HCT116 (cell line): ENCODE measurements around the gene HHAT. TPM values are rescaled to one million over a fixed set of nuclear protein-coding genes. Genes with fewer than 3 reads are reported as not detected.

ENCODE experiments used
- ATAC-seq: fragments of 200-7000 bp; cut with Tn5 transposase; 2 replicates; pipeline ENCODE4 v1.9.1; 2020; ENCODE audit warnings: mild to moderate bottlenecking, moderate library complexity
- BruUV-seq: library from RNA; stranded (reverse); fragments of 400-500 nt; replicated peaks from 2 replicates; lab custom pipeline; 2021; lab: Mats Ljungman, UMichigan
- CTCF ChIA-PET: fragments of 300-600 bp; sonication (Branson Sonifier 250); formaldehyde crosslinking; loops from one replicate; lab custom pipeline; 2021; ENCODE audit warnings: antibody characterized with exemption; lab: Charles Lee
- POLR2A ChIA-PET: fragments of 300-600, 350-600 bp; sonication (Branson Sonifier 250); formaldehyde crosslinking; loops from one replicate; lab custom pipeline; 2021; ENCODE audit warnings: antibody characterized with exemption; lab: Charles Lee
- RAD21 ChIA-PET, 2 experiments: fragments of 300-600 bp; sonication (Branson Sonifier 250); formaldehyde crosslinking; loops; one replicate each; lab custom pipeline; 2023; ENCODE audit warnings: low total read pairs in 2 of 2; ENCODE audit not compliant: uncharacterized antibody in 2 of 2, unreplicated experiment in 2 of 2, low non-redundant PET in 1 of 2; lab: Charles Lee
- DNase-seq: peaks from one replicate; pipeline ENCODE4 v3.0.0-alpha.2; 2010; ENCODE audit warnings: low read depth, low spot score
- H2AFZ ChIP-seq: fragments of 200-600 bp; shearing (Covaris generic), sonication (generic); 2 replicates; pipeline ENCODE4 v1.6.1; 2017; ENCODE audit warnings: low read depth, mixed run types, mixed read lengths, antibody characterized with exemption, low read length; ENCODE audit not compliant: poor library complexity, severe bottlenecking
- H3K27ac ChIP-seq: 2 replicates; pipeline ENCODE4 v1.5.1; 2012; ENCODE audit warnings: low read depth, low read length
- H3K27me3 ChIP-seq: fragments of 200-600 bp; sonication (generic); 2 replicates; pipeline ENCODE4 v1.6.1; 2016; ENCODE audit warnings: mixed run types, low read length, mixed read lengths; ENCODE audit not compliant: insufficient read depth
- H3K36me3 ChIP-seq, 2 experiments: fragments of 200-500 bp in 1 of 2; fragments of 200-600 bp in 1 of 2; sonication (Bioruptor generic) in 1 of 2; sonication (generic) in 1 of 2; 2 replicates each; pipeline versions ENCODE4 v1.5.1 to v1.6.1; 2014 to 2016; ENCODE audit warnings: low read length in 2 of 2, inconsistent platforms in 1 of 2, mixed read lengths in 1 of 2, mixed run types in 1 of 2; ENCODE audit not compliant: insufficient read depth in 2 of 2, control insufficient read depth in 1 of 2
- H3K4me1 ChIP-seq, 2 experiments: fragments of 200-600 bp in 1 of 2; sonication (generic) in 1 of 2; 2 replicates each; pipeline versions ENCODE4 v1.5.1 to v1.6.1; 2012 to 2017; ENCODE audit warnings: low read length in 2 of 2, inconsistent platforms in 1 of 2, mild to moderate bottlenecking in 1 of 2, mixed read lengths in 1 of 2, mixed run types in 1 of 2, moderate library complexity in 1 of 2; ENCODE audit not compliant: insufficient read depth in 2 of 2, control insufficient read depth in 1 of 2
- H3K4me2 ChIP-seq: fragments of 200-600 bp; sonication (generic); 2 replicates; pipeline ENCODE4 v1.6.1; 2017; ENCODE audit warnings: mixed run types, low read length, mixed read lengths
- H3K4me3 ChIP-seq, 2 experiments: fragments of 200-600 bp in 1 of 2; sonication (generic) in 1 of 2; replicated peaks in 1 of 2; 2 replicates each; pipeline ENCODE4 v1.5.1; 2011 to 2016; ENCODE audit warnings: low read length in 2 of 2, control low read depth in 1 of 2, low read depth in 1 of 2, mild to moderate bottlenecking in 1 of 2, mixed read lengths in 1 of 2, mixed run types in 1 of 2
- H3K79me2 ChIP-seq: fragments of 200-600 bp; sonication (generic); 2 replicates; pipeline ENCODE4 v1.6.1; 2017; ENCODE audit warnings: mild to moderate bottlenecking, mixed run types, low read length, moderate library complexity, mixed read lengths; ENCODE audit not compliant: insufficient read depth
- H3K9ac ChIP-seq: fragments of 200-600 bp; sonication (generic); 2 replicates; pipeline ENCODE4 v1.6.1; 2016; ENCODE audit warnings: low read length, mixed read lengths
- H3K9me2 ChIP-seq: fragments of 200-600 bp; sonication (generic), shearing (Covaris generic); 2 replicates; pipeline ENCODE4 v1.6.1; 2017; ENCODE audit warnings: mixed run types, mild to moderate bottlenecking, moderate library complexity; ENCODE audit not compliant: insufficient read depth
- H3K9me3 ChIP-seq, 2 experiments: fragments of 200-500 bp in 1 of 2; fragments of 200-600 bp in 1 of 2; sonication (Bioruptor generic) in 1 of 2; sonication (generic) in 1 of 2; 2 replicates each; pipeline ENCODE4 v1.6.1; 2014 to 2017; ENCODE audit warnings: low read length in 2 of 2, mixed read lengths in 2 of 2, inconsistent platforms in 1 of 2, low read depth in 1 of 2, mild to moderate bottlenecking in 1 of 2, mixed run types in 1 of 2, moderate library complexity in 1 of 2; ENCODE audit not compliant: control insufficient read depth in 1 of 2, insufficient read depth in 1 of 2
- H4K20me1 ChIP-seq: fragments of 200-600 bp; sonication (generic), shearing (Covaris generic); 2 replicates; pipeline ENCODE4 v1.6.1; 2017; ENCODE audit warnings: mixed run types, mild to moderate bottlenecking, moderate library complexity; ENCODE audit not compliant: insufficient read depth
- CBX3 ChIP-seq: IDR thresholded peaks from 2 replicates; pipeline ENCODE4 v1.6.1; 2012; ENCODE audit warnings: low read depth
- CEBPB ChIP-seq: IDR thresholded peaks from 2 replicates; pipeline ENCODE4 v1.6.1; 2012; ENCODE audit warnings: low read depth
- EZH2 ChIP-seq: fragments of 200-600 bp; sonication (generic); IDR thresholded peaks from 2 replicates; pipeline ENCODE4 v1.6.1; 2017; ENCODE audit warnings: antibody characterized with exemption, mixed run types
- EZH2phosphoT487 ChIP-seq: fragments of 200-600 bp; IDR thresholded peaks from 2 replicates; pipeline ENCODE4 v1.6.1; 2018; ENCODE audit warnings: antibody characterized with exemption, borderline replicate concordance
- FOSL1 ChIP-seq: IDR thresholded peaks from 2 replicates; pipeline ENCODE4 v1.6.1; 2012; ENCODE audit warnings: low read depth
- JUND ChIP-seq: IDR thresholded peaks from 2 replicates; pipeline ENCODE4 v1.6.1; 2012
- POLR2A ChIP-seq: IDR thresholded peaks from 2 replicates; pipeline ENCODE4 v1.7.0; 2011; ENCODE audit warnings: borderline replicate concordance; ENCODE audit not compliant: insufficient read depth, insufficient read length; ENCODE audit errors: extremely low read depth
- SP1 ChIP-seq: IDR thresholded peaks from 2 replicates; pipeline ENCODE4 v1.6.1; 2012; ENCODE audit warnings: low read depth
- TCF7L2 ChIP-seq: IDR thresholded peaks from 2 replicates; pipeline ENCODE4 v1.7.0; 2011; ENCODE audit warnings: borderline replicate concordance, inconsistent platforms; ENCODE audit not compliant: insufficient read depth, insufficient read length; ENCODE audit errors: extremely low read depth
- ZNF274 ChIP-seq: fragments of 200-500 bp; sonication (Bioruptor generic); IDR thresholded peaks from 2 replicates; pipeline ENCODE4 v1.6.1; 2014; ENCODE audit warnings: mild to moderate bottlenecking, low read depth, low read length, inconsistent platforms
- intact Hi-C: fragments of 100-400 bp; cut with micrococcal nuclease; formaldehyde crosslinking; loops from 2 replicates; pipeline ENCODE4 v1.10.0; 2022
- total RNA-seq: library from RNA; stranded (reverse); gene quantifications from one replicate; pipeline ENCODE4 v1.2.1, GENCODE V29; 2021; ENCODE audit not compliant: unreplicated experiment
- TF ChIP-seq, protein P1 (sequence below): IDR thresholded peaks from 2 replicates; pipeline ENCODE4 v1.6.1; 2012
- TF ChIP-seq, protein P2 (sequence below), 3 experiments: fragments of 200-600 bp in 1 of 3; sonication (generic) in 1 of 3; IDR thresholded peaks in 2 of 3; conservative IDR thresholded peaks in 1 of 3; 2 replicates each; pipeline ENCODE4 v1.5.1; 2012 to 2017; ENCODE audit warnings: low read depth in 2 of 3, low read length in 2 of 3, antibody characterized with exemption in 1 of 3, borderline replicate concordance in 1 of 3, control low read depth in 1 of 3, mild to moderate bottlenecking in 1 of 3, mixed read lengths in 1 of 3, mixed run types in 1 of 3, moderate library complexity in 1 of 3; ENCODE audit not compliant: insufficient read depth in 1 of 3
- TF ChIP-seq, protein P3 (sequence below): IDR thresholded peaks from 2 replicates; pipeline ENCODE4 v1.6.1; 2011; ENCODE audit warnings: mild to moderate bottlenecking, low read length, moderate library complexity; ENCODE audit not compliant: insufficient replicate concordance; ENCODE audit errors: extremely low read depth
- TF ChIP-seq, protein P4 (sequence below): IDR thresholded peaks from 2 replicates; pipeline ENCODE4 v1.6.1; 2012

The HHAT gene
- total RNA-seq, 1 experiment from 2014 or later: 2.7 TPM

DNA sequence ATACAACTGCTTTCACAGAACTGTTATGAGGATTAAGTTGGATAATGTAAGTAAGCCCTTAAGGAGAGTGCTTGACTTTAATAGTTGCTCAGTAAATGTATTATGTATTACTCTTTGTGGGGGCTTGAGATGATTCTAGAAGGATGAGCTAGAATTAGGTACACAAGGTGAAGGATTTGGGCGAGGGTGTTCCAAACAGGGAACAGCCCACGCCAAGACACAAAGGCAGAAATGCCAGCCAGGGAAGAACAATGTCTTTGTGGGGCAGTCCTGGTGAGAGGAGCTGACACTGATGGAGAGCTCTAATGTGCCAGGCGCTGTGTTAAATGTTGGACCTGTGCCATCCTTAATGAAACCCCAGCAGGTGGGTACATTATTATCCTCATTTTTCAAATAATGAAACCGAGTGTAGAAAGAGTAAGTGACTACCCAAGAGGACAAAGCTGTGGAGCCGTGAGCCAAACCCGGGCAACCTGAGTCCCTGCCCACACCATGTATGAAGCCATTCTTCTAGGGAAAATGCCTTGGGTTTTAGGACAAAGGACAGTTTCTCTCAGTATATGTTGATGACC lies 362.4 kb downstream of the HHAT start:
- no TSS peak for BruUV-seq
- H3K9me2 ChIP-seq: no peaks in the 10 kb centered on the region
- no peak overlapping the region for H3K27ac ChIP-seq
- no peak overlapping the region for H2AFZ ChIP-seq
- CTCF ChIA-PET: no interaction called here
- H3K9ac ChIP-seq: no peak overlapping the region
- no peak overlapping the region for H3K4me2 ChIP-seq
- no peak overlapping the region for H3K4me3 ChIP-seq
- DNase-seq (no peak), ATAC-seq (no peak)
- no peaks in the 10 kb centered on the region for H3K4me1 ChIP-seq
- RAD21 ChIA-PET: no interaction called here
- H3K27me3 ChIP-seq: peaks cover 15% of the 10 kb centered on the region
- H4K20me1 ChIP-seq: no peaks in the 10 kb centered on the region
- POLR2A ChIA-PET: no interaction called here
- TF ChIP-seq ZNF274 (no peak), CEBPB (no peak), FOSL1 (no peak), TCF7L2 (no peak), POLR2A (no peak), JUND (no peak), SP1 (no peak), EZH2 (no peak), CBX3 (no peak), EZH2phosphoT487 (no peak)
- TF ChIP-seq, protein P1, sequence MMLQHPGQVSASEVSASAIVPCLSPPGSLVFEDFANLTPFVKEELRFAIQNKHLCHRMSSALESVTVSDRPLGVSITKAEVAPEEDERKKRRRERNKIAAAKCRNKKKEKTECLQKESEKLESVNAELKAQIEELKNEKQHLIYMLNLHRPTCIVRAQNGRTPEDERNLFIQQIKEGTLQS: no peak
- TF ChIP-seq, protein P2, sequence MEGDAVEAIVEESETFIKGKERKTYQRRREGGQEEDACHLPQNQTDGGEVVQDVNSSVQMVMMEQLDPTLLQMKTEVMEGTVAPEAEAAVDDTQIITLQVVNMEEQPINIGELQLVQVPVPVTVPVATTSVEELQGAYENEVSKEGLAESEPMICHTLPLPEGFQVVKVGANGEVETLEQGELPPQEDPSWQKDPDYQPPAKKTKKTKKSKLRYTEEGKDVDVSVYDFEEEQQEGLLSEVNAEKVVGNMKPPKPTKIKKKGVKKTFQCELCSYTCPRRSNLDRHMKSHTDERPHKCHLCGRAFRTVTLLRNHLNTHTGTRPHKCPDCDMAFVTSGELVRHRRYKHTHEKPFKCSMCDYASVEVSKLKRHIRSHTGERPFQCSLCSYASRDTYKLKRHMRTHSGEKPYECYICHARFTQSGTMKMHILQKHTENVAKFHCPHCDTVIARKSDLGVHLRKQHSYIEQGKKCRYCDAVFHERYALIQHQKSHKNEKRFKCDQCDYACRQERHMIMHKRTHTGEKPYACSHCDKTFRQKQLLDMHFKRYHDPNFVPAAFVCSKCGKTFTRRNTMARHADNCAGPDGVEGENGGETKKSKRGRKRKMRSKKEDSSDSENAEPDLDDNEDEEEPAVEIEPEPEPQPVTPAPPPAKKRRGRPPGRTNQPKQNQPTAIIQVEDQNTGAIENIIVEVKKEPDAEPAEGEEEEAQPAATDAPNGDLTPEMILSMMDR (IDR thresholded peaks at IDR 0.05 in 2 of 3, conservative IDR thresholded peaks at IDR 0.05 in 1 of 3; ENCODE audit: borderline replicate concordance in 1 of 3, insufficient read depth in 1 of 3, low read depth in 2 of 3, low read length in 2 of 3): no peak
- TF ChIP-seq, protein P3, sequence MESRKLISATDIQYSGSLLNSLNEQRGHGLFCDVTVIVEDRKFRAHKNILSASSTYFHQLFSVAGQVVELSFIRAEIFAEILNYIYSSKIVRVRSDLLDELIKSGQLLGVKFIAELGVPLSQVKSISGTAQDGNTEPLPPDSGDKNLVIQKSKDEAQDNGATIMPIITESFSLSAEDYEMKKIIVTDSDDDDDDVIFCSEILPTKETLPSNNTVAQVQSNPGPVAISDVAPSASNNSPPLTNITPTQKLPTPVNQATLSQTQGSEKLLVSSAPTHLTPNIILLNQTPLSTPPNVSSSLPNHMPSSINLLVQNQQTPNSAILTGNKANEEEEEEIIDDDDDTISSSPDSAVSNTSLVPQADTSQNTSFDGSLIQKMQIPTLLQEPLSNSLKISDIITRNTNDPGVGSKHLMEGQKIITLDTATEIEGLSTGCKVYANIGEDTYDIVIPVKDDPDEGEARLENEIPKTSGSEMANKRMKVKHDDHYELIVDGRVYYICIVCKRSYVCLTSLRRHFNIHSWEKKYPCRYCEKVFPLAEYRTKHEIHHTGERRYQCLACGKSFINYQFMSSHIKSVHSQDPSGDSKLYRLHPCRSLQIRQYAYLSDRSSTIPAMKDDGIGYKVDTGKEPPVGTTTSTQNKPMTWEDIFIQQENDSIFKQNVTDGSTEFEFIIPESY: no peak
- TF ChIP-seq, protein P4, sequence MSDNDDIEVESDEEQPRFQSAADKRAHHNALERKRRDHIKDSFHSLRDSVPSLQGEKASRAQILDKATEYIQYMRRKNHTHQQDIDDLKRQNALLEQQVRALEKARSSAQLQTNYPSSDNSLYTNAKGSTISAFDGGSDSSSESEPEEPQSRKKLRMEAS: no peak
- intact Hi-C loops: no loop called here
- no peaks in the 10 kb centered on the region for H3K79me2 ChIP-seq
- no peaks in the 10 kb centered on the region for H3K9me3 ChIP-seq
- H3K36me3 ChIP-seq: no peaks in the 10 kb centered on the region
